GM12878 (cell line): ENCODE data around the gene PHACTR1. TPM values are rescaled to one million over a fixed set of nuclear protein-coding genes. Genes with fewer than 3 reads are reported as not detected.

Source experiments
- ATAC-seq: fragments of 200-7000 bp; cut with Tn5 transposase; 3 replicates; pipeline ENCODE4 v1.9.1; 2020; ENCODE audit warnings: mild to moderate bottlenecking, moderate library complexity
- BruUV-seq: library from RNA; stranded (reverse); fragments of 400-500 nt; replicated peaks from 2 replicates; lab custom pipeline; 2021; lab: Mats Ljungman, UMichigan
- CTCF ChIA-PET: fragments of 300-600 bp; sonication (Branson Sonifier 250); formaldehyde crosslinking; extraction: SDS; loops from one replicate; lab custom pipeline; 2021; ENCODE audit warnings: inconsistent platforms; lab: Yijun Ruan, JAX
- POLR2A ChIA-PET: fragments of 350-600 bp; formaldehyde crosslinking; extraction: SDS; loops from one replicate; lab custom pipeline; 2021; ENCODE audit warnings: inconsistent platforms; lab: Charles Lee
- RAD21 ChIA-PET: fragments of 300-600 bp; sonication (Branson Sonifier 250); formaldehyde crosslinking; loops from one replicate; lab custom pipeline; 2023; ENCODE audit warnings: antibody characterized with exemption; ENCODE audit not compliant: unreplicated experiment; lab: Charles Lee
- SMC1A ChIA-PET: fragments of 300-600 bp; sonication (Branson Sonifier 250); formaldehyde crosslinking; loops from one replicate; lab custom pipeline; 2023; ENCODE audit not compliant: unreplicated experiment, uncharacterized antibody; lab: Charles Lee
- DNase-seq: peaks from one replicate; pipeline ENCODE4 v3.0.0-alpha.2; 2011; ENCODE audit warnings: low read depth, low spot score
- FAIRE-seq: peaks from 3 replicates; lab custom pipeline; 2011; peaks lifted over from hg19 to GRCh38; lab: Jason Lieb, UNC
- H2AFZ ChIP-seq: 2 replicates; pipeline ENCODE4 v1.6.0; 2011; ENCODE audit warnings: low read depth, low read length, control low read depth; ENCODE audit not compliant: control insufficient read depth
- H3K27ac ChIP-seq: 2 replicates; pipeline ENCODE4 v1.5.1; 2011; ENCODE audit warnings: control low read depth; ENCODE audit not compliant: control insufficient read depth, insufficient read depth
- H3K27me3 ChIP-seq, 2 experiments: replicated peaks in 1 of 2; 2 replicates each; pipeline versions ENCODE4 v1.6.0 to v1.6.1; 2011; ENCODE audit warnings: low read length in 1 of 2; ENCODE audit not compliant: control insufficient read depth in 2 of 2, insufficient read depth in 2 of 2
- H3K36me3 ChIP-seq, 2 experiments: 2 replicates each; pipeline ENCODE4 v1.5.1; 2011; ENCODE audit warnings: low read length in 1 of 2; ENCODE audit not compliant: control insufficient read depth in 2 of 2, insufficient read depth in 2 of 2
- H3K4me1 ChIP-seq: 2 replicates; pipeline ENCODE4 v1.6.1; 2011; ENCODE audit warnings: mild to moderate bottlenecking, low read length, moderate library complexity, mixed read lengths; ENCODE audit not compliant: control insufficient read depth, insufficient read depth
- H3K4me2 ChIP-seq: 2 replicates; pipeline ENCODE4 v1.6.0; 2011; ENCODE audit warnings: control low read depth; ENCODE audit not compliant: control insufficient read depth, insufficient read depth
- H3K4me3 ChIP-seq: fragments of 200-600 bp; sonication (generic); 2 replicates; pipeline ENCODE4 v1.5.1; 2016
- H3K79me2 ChIP-seq: 2 replicates; pipeline ENCODE4 v1.6.0; 2011; ENCODE audit warnings: low read length; ENCODE audit not compliant: control insufficient read depth, insufficient read depth
- H3K9ac ChIP-seq: 2 replicates; pipeline ENCODE4 v1.8.0; 2011; ENCODE audit warnings: low read length, control low read depth, mixed read lengths; ENCODE audit not compliant: control insufficient read depth, insufficient read depth
- H3K9me3 ChIP-seq: replicated peaks from 3 replicates; pipeline ENCODE4 v1.5.1; 2011; ENCODE audit warnings: mild to moderate bottlenecking, low read length; ENCODE audit not compliant: control insufficient read depth, insufficient read depth
- H4K20me1 ChIP-seq: 2 replicates; pipeline ENCODE4 v1.6.0; 2011; ENCODE audit not compliant: control insufficient read depth, insufficient read depth
- ATF7 ChIP-seq: fragments of 450-650 bp; IDR thresholded peaks from 2 replicates; pipeline ENCODE4 v1.6.1; 2016; ENCODE audit warnings: low read depth, mild to moderate bottlenecking
- BCLAF1 ChIP-seq: fragments of 450-650 bp; IDR thresholded peaks from 2 replicates; pipeline ENCODE4 v1.6.1; 2017; ENCODE audit warnings: antibody characterized with exemption, mild to moderate bottlenecking, moderate library complexity
- CTCF ChIP-seq, 3 experiments: IDR thresholded peaks in 2 of 3; conservative IDR thresholded peaks in 1 of 3; 2 replicates each; pipeline ENCODE4 v1.5.1; 2011; ENCODE audit warnings: low read depth in 3 of 3, low read length in 3 of 3, mild to moderate bottlenecking in 3 of 3, control low read depth in 2 of 3, moderate library complexity in 2 of 3, inconsistent platforms in 1 of 3, mixed read lengths in 1 of 3; ENCODE audit not compliant: control insufficient read depth in 2 of 3, insufficient read depth in 1 of 3; ENCODE audit errors: extremely low read depth in 1 of 3
- FOS ChIP-seq: IDR thresholded peaks from 3 replicates; pipeline ENCODE4 v1.6.1; 2011; ENCODE audit warnings: borderline replicate concordance; ENCODE audit not compliant: insufficient read length; ENCODE audit errors: extremely low read depth
- MXI1 ChIP-seq: fragments of 150-350 bp; IDR thresholded peaks from 2 replicates; pipeline ENCODE4 v1.6.1; 2011; ENCODE audit warnings: low read depth, mild to moderate bottlenecking, inconsistent platforms, low read length, improper control_type of control experiment
- WGBS: methylation state at CpG from one replicate; pipeline ENCODE4 v1.1.6; 2016; ENCODE audit warnings: low lambda C conversion rate; ENCODE audit not compliant: insufficient replicate concordance, insufficient coverage; ENCODE audit errors: missing lambda C conversion rate; 5-methylcytosine and 5-hydroxymethylcytosine counted together
- in situ Hi-C: fragments of 300-500 bp; cut with MboI; formaldehyde crosslinking; loops from 9 replicates; pipeline ENCODE4 v1.14.3; 2018; ENCODE audit warnings: mixed read lengths
- intact Hi-C: fragments of 100-400 bp; cut with micrococcal nuclease; formaldehyde crosslinking; loops from one replicate; pipeline ENCODE4 v1.14.2; 2022; ENCODE audit not compliant: unreplicated experiment
- polyA plus RNA-seq, 11 experiments: library from polyadenylated mRNA; depleted of rRNA in 4 of 11; unstranded in 6 of 11; stranded (reverse) in 5 of 11; fragments of >200 nt; fragmentation: Nextera tagmentation in 4 of 11; fragmentation: Illumina TruSeq in 1 of 11; extraction: Ambion mirVana in 4 of 11; extraction: Trizol in 1 of 11; gene quantifications; 1 replicate in 1 of 11; 2 replicates in 10 of 11; pipeline versions ENCODE4 v1.2.1 to v1.2.3, GENCODE V29; 2011 to 2016; ENCODE audit warnings: inconsistent platforms in 2 of 11, missing spikeins in 2 of 11, low read depth in 1 of 11
- total RNA-seq, 4 experiments: library from RNA; depleted of rRNA in 3 of 4; stranded (reverse); fragments of >200 nt in 3 of 4; fragmentation: Illumina TruSeq in 1 of 4; extraction: Trizol in 1 of 4; gene quantifications; 2 replicates each; pipeline versions ENCODE4 v1.2.1 to v1.2.3, GENCODE V29; 2013 to 2021

The PHACTR1 gene
- total and polyA plus RNA-seq, 10 of the 15 experiments (the other 5 are each of a cell fraction or from before 2014, with no cell fraction given): 34.2 to 94.6 (median 62.3) TPM

GRCh38 chr6:12913201-12913600 lies 196.6 kb downstream of the PHACTR1 start:
- 30% methylated on average over 6 of the region's 6 CpGs for WGBS
- no peaks in the 10 kb centered on the region for H3K79me2 ChIP-seq
- no peak overlapping the region for H3K27ac ChIP-seq
- ChIA-PET RAD21 (interaction anchor here (3.5 kb wide), 1 partner anchor 418 kb away, joined by 41 read pairs; no protein-coding TSS in a partner anchor), CTCF (interaction anchor here (0.9 to 4.2 kb wide), 4 partner anchors 11 to 417 kb away, joined by 3 to 52 read pairs (median 4); partner anchors contain the start of gene TBC1D7), SMC1A (no interaction called here), POLR2A (no interaction called here)
- no peaks in the 10 kb centered on the region for H3K36me3 ChIP-seq
- FAIRE-seq: no peak
- H2AFZ ChIP-seq: no peak overlapping the region
- in situ Hi-C loops (loop anchor here (5.0 to 25.0 kb wide), 2 partner anchors 419 to 624 kb away; no protein-coding TSS in a partner anchor), intact Hi-C loops (loop anchor here (10.0 kb wide), 1 partner anchor 272 kb away; no protein-coding TSS in a partner anchor)
- TF ChIP-seq ATF7: no peak
- no peak for TF ChIP-seq BCLAF1
- TF ChIP-seq MXI1: no peak
- TF ChIP-seq FOS: no peak
- no peak for TF ChIP-seq CTCF (IDR thresholded peaks at IDR 0.05 in 2 of 3, conservative IDR thresholded peaks at IDR 0.05 in 1 of 3; ENCODE audit: control insufficient read depth in 2 of 3, extremely low read depth in 1 of 3, insufficient read depth in 1 of 3, low read depth in 3 of 3, low read length in 3 of 3)
- BruUV-seq: no TSS peak
- no peak overlapping the region for H3K4me2 ChIP-seq
- H3K4me1 ChIP-seq: no peaks in the 10 kb centered on the region
- H4K20me1 ChIP-seq: no peaks in the 10 kb centered on the region
- H3K9ac ChIP-seq: no peak overlapping the region
- H3K9me3 ChIP-seq: no peaks in the 10 kb centered on the region
- DNase-seq: no peak
- no peak for ATAC-seq
- H3K27me3 ChIP-seq: no peaks in the 10 kb centered on the region; a peak in 1 of 4 replicates
- no peak overlapping the region for H3K4me3 ChIP-seq
